GM19467 (cell line): ENCODE data around the gene HOXD3.

ENCODE experiments used
- ATAC-seq: cut with Tn5 transposase; IDR thresholded peaks from one replicate; pipeline ENCODE4 v1.9.1; 2021; ENCODE audit warnings: mild to moderate bottlenecking, moderate library complexity; ENCODE audit not compliant: unreplicated experiment

HOXD3 gene

GRCh38 chr2:176121190-176122051 is 35.7 kb upstream of the HOXD3 start:
- no peak for ATAC-seq

GRCh38 chr2:176122052-176122682 is 34.9 kb upstream of the HOXD3 start:
- no peak for ATAC-seq

GRCh38 chr2:176122683-176123410 is 34.3 kb upstream of the HOXD3 start, which contains the start of gene HOXD9:
Gene HOXD9, plus strand, starts transcription at chr2:176122719. Its CDS starts 50 bp downstream, at chr2:176122769.
- ATAC-seq, result no peak

GRCh38 chr2:176123411-176124109 is 33.5 kb upstream of the HOXD3 start:
- ATAC-seq, result no peak

GRCh38 chr2:176124110-176124946 is 32.8 kb upstream of the HOXD3 start:
- no peak for ATAC-seq

- no peak for ATAC-seq
These were observed 31.9 kb upstream of the HOXD3 start for GRCh38 chr2:176124947-176125771.

GRCh38 chr2:176125772-176126054 is 31.4 kb upstream of the HOXD3 start:
- no peak for ATAC-seq

GRCh38 chr2:176126929-176127773 is 30.0 kb upstream of the HOXD3 start:
- ATAC-seq, result no peak

GRCh38 chr2:176127774-176128072 is 29.4 kb upstream of the HOXD3 start:
- no peak for ATAC-seq

- ATAC-seq, result no peak
These were observed 28.7 kb upstream of the HOXD3 start for GRCh38 chr2:176128172-176128981.

GRCh38 chr2:176128982-176129796 is 27.9 kb upstream of the HOXD3 start, which contains the start of gene HOXD8:
Gene HOXD8, plus strand, starts transcription at chr2:176129705. Its CDS starts 662 bp downstream, at chr2:176130367.
- ATAC-seq, result no peak

GRCh38 chr2:176129813-176130146 is 27.3 kb upstream of the HOXD3 start:
- no peak for ATAC-seq

- ATAC-seq, result no peak
These were observed 26.8 kb upstream of the HOXD3 start for GRCh38 chr2:176130147-176130956.

- ATAC-seq, result no peak
These were observed 25.9 kb upstream of the HOXD3 start for GRCh38 chr2:176130957-176131847.

GRCh38 chr2:176131848-176132158 is 25.3 kb upstream of the HOXD3 start:
- ATAC-seq, result no peak
